ENCODE measurements around the gene ZNF385B.

DNA sequence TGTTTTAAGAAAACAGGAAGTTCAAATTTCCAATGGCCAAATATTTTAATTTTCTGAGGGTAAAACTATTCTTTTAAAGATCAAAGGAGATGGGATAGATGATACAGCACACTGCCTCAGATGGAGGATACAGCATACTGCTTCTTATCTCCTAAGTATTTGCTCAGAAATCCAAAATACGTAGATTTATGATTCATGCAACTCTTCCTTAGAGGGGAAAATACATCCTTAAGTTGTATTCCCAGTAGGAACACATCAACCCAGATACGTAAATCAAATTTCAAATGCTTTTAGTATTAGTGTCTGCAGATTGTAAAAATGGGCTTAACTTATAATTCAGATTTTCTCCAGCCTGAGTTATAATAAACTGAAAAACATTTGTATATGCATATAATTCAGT, 235.2 kb downstream of the ZNF385B start:
- TF ChIP-seq, protein P1, sequence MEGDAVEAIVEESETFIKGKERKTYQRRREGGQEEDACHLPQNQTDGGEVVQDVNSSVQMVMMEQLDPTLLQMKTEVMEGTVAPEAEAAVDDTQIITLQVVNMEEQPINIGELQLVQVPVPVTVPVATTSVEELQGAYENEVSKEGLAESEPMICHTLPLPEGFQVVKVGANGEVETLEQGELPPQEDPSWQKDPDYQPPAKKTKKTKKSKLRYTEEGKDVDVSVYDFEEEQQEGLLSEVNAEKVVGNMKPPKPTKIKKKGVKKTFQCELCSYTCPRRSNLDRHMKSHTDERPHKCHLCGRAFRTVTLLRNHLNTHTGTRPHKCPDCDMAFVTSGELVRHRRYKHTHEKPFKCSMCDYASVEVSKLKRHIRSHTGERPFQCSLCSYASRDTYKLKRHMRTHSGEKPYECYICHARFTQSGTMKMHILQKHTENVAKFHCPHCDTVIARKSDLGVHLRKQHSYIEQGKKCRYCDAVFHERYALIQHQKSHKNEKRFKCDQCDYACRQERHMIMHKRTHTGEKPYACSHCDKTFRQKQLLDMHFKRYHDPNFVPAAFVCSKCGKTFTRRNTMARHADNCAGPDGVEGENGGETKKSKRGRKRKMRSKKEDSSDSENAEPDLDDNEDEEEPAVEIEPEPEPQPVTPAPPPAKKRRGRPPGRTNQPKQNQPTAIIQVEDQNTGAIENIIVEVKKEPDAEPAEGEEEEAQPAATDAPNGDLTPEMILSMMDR (IDR thresholded peaks at IDR 0.05; ENCODE audit: borderline replicate concordance, extremely low read depth, low read length, poor library complexity, severe bottlenecking) = no peak
- no peak for TF ChIP-seq EZH2 (IDR thresholded peaks at IDR 0.05; ENCODE audit: borderline replicate concordance, low read depth, low read length, severe bottlenecking)

All from DND-41 (cell line).